GM19043 (cell line): ENCODE measurements around the gene ATAD3B.
"Not testable (repeated sequence)": the region's sequence is repeated elsewhere in the genome, so short reads cannot be mapped to it uniquely, and the experiment has no call there.

Experiments
- ATAC-seq: cut with Tn5 transposase; IDR thresholded peaks from one replicate; pipeline ENCODE4 v1.9.1; 2021; ENCODE audit warnings: low read depth; ENCODE audit not compliant: unreplicated experiment

Gene ATAD3B

DNA sequence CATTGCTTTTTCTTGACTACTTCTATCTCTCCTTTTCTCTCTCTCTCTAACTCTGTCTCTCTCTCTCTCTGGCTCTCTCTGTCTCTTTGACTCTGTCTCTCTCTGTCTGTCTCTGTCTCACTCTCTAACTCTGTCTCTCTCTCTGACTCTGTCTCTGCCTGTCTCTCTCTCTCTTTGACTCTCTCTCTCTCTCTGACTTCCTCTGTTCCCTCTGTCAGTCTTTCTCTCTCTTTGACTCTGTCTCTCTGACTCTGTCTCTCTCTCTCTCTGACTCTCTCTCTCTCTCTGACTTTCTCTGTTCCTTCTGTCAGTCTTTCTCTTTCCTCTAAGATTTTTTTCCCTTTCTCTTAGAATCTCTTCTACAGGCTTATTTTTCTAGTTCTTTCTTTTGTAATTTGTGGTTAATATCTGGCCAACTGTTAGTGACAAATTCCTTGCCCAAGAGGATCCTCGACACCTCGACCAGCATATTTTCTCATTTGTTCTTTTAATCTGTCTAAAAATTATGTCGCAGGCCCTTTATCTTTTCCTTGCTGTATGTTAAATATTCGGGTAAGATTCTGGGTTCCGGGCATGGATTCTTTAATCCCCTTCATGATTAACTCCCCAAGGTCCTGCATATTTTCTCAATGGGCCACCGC lies 22.3 kb upstream of the ATAD3B start, which contains the start of gene ATAD3C:
ATAD3C (plus strand) TSS at position 591 of the 641 bp plus-strand sequence. CDS start 995 bp downstream, outside the sequence.
- no peak for ATAC-seq

- not testable (repeated sequence) for ATAC-seq
Observed at GRCh38 chr1:1450616-1451015, 20.9 kb upstream of the ATAD3B start.

GRCh38 chr1:1451696-1452364 lies 19.7 kb upstream of the ATAD3B start:
- no peak for ATAC-seq

DNA sequence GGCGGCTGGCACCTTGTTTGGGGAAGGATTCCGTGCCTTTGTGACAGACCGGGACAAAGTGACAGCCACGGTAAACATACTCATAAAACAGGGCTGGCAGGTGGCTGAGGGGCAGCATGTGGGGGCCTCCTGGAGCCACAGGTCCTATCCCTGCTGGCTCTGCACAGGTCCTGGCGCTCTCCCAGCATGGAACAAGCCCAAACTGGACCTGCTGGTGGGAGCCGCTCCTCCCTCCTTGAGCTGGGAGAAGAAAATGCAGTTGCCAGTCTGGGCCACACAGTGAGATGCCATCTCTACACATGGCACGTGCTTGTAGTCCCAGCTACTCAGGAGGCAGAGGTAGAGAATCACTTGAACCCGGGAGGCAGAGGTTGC lies 19.2 kb upstream of the ATAD3B start:
- not testable (repeated sequence) for ATAC-seq

DNA sequence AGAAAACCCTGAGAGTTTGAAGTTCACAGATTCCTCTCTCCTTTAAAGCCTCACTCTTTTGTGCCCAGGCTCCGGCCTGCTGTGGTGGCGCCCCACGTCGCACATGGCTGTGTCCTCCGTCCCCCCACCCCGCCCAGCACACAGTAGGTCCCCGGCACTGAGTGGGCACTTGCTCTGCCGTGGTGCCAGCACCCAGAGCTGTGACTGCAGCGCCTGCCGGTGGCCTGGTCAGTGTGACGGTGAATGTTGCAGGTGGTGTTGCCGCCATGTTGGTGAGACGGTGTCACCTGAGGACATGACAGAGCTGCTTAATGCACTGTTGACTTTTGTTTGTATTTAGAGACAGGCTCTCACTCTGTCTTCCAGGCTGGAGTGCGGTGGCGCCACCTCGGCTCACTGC lies 18.7 kb upstream of the ATAD3B start:
- ATAC-seq, result no peak

DNA sequence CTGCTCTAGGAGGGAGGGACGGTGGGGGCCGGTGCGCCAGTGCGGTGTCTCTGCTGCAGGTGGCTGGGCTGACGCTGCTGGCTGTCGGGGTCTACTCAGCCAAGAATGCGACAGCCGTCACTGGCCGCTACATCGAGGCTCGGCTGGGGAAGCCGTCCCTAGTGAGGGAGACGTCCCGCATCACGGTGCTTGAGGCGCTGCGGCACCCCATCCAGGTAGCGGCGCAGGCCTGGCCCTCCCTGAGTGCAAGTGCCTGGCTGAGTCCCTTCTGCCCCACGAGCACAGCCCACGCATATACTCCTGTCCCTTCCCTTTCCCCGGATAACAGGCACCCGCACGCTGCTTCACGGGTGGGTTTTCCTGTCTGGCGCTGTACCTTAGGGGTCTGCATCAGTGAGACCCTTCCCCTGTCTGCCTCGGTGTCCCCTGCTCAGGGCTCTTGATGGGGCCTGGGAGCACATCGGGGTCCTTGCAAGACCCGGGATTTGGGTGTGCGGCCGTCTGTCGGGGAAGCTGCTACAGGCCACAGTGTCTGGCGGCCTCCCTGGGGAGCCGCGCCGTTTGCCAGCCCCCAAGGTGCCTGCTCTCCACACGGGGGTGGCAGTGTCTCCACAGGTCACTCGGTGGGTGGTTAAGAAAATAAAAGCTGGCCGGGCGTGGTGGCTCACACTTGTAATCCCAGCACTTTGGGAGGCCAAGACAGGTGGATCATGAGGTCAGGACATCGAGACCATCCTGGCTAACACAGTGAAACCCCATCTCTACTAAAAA lies 17.1 kb upstream of the ATAD3B start:
- ATAC-seq, result not testable (repeated sequence)

DNA sequence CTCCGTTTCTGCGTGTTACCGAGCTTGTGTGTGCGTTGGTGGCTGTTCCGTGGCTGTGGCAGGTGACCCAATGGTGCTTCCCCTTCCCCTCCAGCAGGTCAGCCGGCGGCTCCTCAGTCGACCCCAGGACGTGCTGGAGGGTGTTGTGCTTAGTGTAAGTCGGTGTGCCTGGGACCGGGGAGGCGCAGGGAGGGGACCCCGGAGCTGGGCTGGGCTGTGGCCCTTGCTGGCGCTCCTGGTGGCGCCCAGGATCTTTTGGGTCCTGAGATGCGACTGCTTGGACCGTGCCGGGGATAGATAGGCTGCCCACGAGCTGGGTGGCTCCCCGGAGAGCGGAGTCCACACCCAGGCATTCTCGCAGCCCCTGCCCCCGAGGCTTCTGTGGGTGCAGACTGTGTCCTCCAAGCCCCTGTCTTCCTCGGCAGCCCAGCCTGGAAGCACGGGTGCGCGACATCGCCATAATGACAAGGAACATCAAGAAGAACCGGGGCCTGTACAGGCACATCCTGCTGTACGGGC lies 16.1 kb upstream of the ATAD3B start:
- no peak for ATAC-seq

DNA sequence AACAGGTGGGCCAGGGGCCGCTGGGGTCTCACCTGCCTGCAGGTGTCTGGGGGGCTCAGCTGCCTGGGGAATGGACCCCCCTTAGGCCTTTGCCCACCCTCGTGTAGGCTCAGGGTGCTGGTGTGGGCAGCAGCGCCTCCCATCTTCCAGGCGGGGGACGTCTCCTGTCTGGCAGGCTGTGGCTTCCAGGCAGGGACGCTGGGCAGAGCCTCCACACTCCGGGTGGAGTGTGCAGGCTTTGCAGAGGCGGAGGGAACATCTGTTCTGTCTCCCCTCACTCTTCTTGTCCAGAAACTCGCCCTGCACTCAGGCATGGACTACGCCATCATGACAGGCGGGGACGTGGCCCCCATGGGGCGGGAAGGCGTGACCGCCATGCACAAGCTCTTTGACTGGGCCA lies 15.6 kb upstream of the ATAD3B start:
- not testable (repeated sequence) for ATAC-seq

DNA sequence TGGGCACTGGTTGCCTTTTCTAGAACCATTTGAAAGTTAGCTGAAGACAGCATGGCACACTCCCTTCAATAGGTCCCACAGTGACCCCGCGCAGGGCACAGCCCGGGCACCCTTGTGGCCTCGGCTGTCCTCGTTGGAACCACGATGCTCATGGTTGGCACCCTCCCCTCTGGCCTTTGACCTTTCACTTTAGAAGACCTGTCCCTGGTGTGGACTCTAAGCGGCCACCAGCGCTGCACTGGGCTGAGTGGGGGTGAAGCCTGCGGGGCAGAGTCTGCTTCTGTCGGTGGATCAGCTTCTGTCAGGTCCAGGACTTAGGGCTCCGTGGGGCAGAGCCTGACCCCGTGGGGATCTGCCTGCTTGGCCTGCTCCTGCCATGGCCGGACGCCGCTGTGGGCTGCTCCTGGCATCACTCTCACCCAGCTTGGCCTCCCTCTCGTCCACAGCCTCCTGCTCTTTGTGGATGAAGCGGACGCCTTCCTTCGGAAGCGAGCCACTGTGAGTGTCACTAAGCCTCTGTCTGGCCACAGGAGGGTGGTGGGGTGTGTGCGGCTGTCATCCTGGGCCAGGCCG lies 14.8 kb upstream of the ATAD3B start:
- ATAC-seq, result not testable (repeated sequence)

DNA sequence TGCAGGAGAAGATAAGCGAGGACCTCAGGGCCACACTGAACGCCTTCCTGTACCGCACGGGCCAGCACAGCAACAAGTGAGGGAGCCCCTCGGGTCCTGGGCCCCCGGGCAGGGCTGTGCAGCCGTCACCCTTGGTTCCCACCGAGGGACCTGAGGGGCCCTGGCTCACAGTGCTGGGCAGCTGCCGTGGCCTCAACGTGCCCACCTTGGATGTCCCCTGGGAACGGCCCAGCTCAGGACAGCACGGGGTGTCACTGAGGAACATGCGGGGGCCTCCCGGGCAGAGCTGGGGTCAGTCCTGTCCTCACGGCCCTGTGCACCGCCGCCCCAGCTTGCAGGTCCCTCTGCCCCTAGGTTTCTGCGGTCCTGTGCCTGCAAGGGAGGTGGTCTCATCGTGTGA lies 12.4 kb upstream of the ATAD3B start:
- ATAC-seq, result not testable (repeated sequence)

GRCh38 chr1:1459711-1460110 lies 11.9 kb upstream of the ATAD3B start:
- not testable (repeated sequence) for ATAC-seq

DNA sequence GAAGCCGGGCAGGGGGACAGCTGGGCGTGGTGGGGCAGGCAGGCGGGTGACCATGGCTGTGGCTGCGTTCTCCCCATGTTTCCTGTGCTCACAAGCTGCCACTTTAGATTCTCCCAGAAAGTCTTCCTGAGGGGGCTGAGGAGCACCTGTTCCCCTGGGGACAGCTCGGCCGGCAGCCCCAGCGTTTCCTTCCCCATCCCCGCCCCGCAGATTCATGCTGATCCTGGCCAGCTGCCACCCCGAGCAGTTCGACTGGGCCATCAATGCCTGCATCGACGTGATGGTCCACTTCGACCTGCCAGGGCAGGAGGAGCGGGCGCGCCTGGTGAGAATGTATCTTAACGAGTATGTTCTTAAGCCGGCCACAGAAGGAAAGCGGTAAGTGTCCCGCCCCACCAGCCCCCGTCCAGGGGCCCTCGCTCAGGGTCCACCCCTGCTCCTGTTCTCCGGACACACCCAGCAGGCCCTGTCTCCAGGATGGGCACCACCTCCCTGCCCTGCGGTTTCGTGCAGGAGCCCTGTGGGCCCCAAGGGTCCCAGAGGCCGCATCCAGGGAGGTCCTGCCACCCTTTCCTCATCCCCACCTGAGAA lies 10.9 kb upstream of the ATAD3B start:
- ATAC-seq, result no peak

GRCh38 chr1:1461721-1462317 lies 9.7 kb upstream of the ATAD3B start:
- no peak for ATAC-seq

DNA sequence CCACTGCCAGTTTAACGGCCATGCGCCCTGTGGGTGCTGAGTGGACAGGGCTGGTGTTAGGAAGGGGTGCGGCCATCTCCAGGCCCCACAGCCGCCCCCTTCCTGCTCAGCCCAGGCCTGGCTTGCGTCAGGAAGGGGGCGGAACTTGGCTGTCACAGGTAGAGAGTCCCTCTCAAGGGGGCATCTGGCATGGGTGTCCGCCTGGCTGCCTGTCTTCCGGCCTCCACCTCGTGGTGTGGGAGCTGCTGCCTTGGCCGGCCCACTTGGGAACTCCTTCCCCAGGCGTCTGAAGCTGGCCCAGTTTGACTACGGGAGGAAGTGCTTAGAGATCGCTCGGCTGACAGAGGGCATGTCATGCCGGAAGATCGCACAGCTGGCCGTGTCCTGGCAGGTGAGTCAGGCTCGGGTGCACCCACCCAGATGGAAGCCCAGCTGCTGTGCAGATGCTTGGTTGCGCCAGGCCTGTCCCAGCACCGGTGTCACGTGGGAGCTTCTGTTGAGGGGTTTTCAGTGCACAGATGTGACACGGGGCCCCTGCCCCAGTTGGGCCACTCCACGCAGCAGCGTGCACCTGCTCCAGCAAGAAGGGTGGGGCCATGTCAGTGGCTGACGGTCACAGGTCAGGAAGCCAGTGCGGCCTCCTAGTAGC lies 9.1 kb upstream of the ATAD3B start:
- no peak for ATAC-seq

DNA sequence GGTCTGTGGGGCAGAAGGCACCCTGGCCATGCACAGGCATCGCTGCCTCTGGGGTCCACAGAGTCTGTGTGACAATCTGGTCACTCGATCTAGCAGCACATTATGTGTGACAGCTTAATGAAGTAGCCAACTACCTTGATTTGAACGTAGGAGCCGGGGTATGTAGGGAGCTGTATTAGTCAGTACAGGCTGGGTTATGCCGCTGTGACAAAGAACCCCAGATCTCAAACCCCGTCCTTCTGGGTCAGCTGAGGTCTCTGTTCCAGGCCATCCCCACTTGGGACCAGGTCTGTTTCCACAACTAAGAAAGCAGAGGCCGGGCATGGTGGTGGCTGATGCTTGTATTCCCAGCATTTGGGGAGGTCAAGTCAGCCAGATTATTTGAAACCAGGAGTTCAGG lies 8.3 kb upstream of the ATAD3B start:
- ATAC-seq, result no peak

DNA sequence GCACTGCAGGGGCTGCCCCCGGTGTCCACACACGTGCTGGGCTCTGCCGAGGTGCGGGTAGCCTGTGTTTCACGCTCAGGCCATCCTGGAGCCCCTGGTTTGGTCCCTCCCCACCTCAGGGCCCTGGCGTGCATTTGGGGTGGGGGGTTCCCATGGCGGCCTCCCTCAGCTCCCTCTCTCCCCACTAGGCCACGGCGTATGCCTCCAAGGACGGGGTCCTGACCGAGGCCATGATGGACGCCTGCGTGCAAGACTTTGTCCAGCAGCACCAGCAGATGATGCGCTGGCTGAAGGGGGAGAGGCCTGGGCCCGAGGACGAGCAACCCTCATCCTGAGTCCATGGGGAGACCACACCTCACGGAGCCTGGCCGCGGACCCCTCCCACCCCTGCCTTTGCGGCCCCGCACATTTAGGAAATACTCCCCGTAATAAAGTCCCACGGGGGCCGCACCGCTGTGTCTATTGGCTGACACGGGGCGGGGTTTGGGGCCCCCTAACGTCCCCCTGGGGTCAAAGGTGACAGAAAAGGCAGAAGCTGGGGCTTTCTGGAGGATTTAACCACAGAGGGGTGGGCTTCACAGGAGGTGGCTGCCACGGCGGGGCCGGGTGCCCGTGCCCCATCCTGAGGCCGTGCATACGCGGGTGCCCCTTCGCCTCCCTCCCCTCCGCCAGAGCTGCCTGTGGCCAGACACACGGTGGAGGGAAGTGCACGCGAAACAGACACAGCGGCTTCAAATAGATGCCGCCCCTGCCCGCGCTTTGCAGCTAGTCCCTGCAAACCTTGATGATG lies 3.2 kb upstream of the ATAD3B start:
- ATAC-seq, result not testable (repeated sequence)

DNA sequence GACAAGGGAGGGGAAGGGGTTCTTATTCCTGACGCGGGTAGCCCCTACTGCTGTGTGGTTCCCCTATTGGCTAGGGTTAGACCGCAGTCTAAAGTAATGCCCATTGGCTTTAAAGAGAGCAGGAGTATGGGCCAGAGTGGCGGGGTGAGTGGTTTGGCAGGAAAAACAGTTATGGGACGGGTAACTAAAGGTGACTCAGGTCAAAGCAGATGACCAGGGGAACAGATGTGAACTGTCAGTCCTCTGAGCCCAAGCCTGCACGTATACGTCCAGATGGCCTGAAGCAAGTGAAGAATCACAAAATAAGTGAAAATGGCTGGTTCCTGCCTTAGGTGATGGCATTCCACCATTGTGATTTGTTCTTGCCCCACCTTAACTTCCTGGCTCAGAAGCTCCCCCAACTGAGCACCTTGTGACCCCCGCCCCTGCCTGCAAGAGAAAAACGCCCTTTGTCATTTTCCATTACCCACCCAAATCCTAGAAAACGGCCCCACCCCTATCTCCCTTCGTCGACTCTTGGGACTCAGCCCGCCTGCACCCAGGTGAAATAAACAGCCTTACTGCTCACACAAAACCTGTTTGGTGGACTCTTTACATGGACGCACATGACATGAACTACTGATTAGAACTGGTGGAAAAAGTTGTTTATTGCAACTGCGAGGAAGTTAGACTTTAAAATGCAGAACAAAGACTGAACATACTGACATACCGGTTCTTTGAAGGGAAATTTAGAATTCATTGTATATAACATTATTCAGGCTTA lies 758 bp upstream of the ATAD3B start:
- no peak for ATAC-seq
